OCI-LY7 (cell line): ENCODE results near the gene IFNGR2.

Experiments used
- EZH2phosphoT487 ChIP-seq: fragments of 200-600 bp; sonication (generic); IDR thresholded peaks from 2 replicates; pipeline ENCODE4 v1.6.1; 2018; ENCODE audit warnings: low read depth, borderline replicate concordance, mild to moderate bottlenecking, mixed run types, antibody characterized with exemption, low read length, moderate library complexity, mixed read lengths
- TF ChIP-seq, protein P1 (sequence below): fragments of 200-600 bp; sonication (generic); conservative IDR thresholded peaks from 2 replicates; pipeline ENCODE4 v1.5.1; 2014; ENCODE audit warnings: mild to moderate bottlenecking, antibody characterized with exemption, low read length, moderate library complexity, mixed read lengths

DNA sequence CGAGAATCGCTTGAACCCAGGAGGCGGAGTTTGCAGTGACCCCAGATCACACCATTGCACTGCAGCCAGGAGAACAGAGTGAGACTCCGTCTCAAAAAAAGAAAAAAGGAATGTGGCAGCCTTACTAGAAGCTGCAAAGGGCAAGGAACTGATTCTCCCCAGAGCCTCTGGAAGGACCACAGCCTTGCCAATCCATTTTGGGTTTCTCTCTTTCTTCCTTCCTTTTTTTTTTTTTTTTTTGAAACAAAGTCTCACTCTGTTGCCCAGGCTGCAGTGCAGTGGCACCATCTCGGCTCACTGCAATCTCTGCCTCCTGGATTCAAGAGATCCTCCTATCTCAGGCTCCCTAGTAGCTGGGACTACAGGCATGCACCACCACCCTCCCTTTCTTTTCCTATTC, 9.9 kb upstream of the IFNGR2 start:
- TF ChIP-seq EZH2phosphoT487: no peak
- TF ChIP-seq, protein P1, sequence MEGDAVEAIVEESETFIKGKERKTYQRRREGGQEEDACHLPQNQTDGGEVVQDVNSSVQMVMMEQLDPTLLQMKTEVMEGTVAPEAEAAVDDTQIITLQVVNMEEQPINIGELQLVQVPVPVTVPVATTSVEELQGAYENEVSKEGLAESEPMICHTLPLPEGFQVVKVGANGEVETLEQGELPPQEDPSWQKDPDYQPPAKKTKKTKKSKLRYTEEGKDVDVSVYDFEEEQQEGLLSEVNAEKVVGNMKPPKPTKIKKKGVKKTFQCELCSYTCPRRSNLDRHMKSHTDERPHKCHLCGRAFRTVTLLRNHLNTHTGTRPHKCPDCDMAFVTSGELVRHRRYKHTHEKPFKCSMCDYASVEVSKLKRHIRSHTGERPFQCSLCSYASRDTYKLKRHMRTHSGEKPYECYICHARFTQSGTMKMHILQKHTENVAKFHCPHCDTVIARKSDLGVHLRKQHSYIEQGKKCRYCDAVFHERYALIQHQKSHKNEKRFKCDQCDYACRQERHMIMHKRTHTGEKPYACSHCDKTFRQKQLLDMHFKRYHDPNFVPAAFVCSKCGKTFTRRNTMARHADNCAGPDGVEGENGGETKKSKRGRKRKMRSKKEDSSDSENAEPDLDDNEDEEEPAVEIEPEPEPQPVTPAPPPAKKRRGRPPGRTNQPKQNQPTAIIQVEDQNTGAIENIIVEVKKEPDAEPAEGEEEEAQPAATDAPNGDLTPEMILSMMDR: no peak
